ENCODE results near the gene IGFN1.

Gene IGFN1

GRCh38 chr1:201175820-201176500 is 14.7 kb upstream of the IGFN1 start:
- H3K27ac ChIP-seq: no peak overlapping the region
- no peaks in the 10 kb centered on the region for H4K20me1 ChIP-seq (ENCODE audit: insufficient read depth)
- H3K79me2 ChIP-seq (ENCODE audit: insufficient read depth, low read depth): no peaks in the 10 kb centered on the region
- TF ChIP-seq CTCF (conservative IDR thresholded peaks at IDR 0.05; ENCODE audit: low read depth, low read length): no peak
- no peaks in the 10 kb centered on the region for H3K36me3 ChIP-seq (ENCODE audit: insufficient read depth)
- H3K27me3 ChIP-seq (ENCODE audit: insufficient read depth, low read depth): no peaks in the 10 kb centered on the region
- peaks cover 12% of the 10 kb centered on the region for H3K4me1 ChIP-seq (ENCODE audit: low read depth, poor library complexity, severe bottlenecking)
- H3K9ac ChIP-seq: no peak overlapping the region
- H3K4me3 ChIP-seq (IDR thresholded peaks at IDR 0.05; ENCODE audit: insufficient read depth, low read depth, low read length): no peak overlapping the region
- H2AFZ ChIP-seq (ENCODE audit: low read depth): no peak overlapping the region
- no peak overlapping the region for H3K4me2 ChIP-seq

DNA sequence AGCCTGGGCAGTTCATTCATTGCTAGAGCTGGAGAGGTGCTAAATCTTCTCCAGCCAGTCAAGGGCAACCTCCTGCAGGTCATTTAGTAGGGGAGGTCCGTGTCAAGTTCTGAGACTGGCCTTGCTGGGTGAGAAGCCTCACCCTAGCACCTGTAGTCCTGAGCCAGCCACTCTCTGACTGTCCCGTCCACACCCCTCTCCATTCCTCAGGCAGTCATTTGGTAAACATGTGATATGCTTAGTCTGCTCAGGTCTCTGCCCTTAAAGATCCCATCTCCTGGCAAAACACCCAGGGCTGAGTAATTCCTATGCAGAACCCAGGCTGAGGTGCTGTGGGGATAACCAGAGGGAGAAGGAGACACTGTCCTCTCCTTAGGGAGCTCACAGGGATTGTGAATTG is 13.7 kb upstream of the IGFN1 start:
- TF ChIP-seq CTCF (conservative IDR thresholded peaks at IDR 0.05; ENCODE audit: low read depth, low read length): no peak
- Histone ChIP-seq H2AFZ (ENCODE audit: low read depth) (no peak overlapping the region), H3K9ac (no peak overlapping the region), H3K79me2 (ENCODE audit: insufficient read depth, low read depth) (no peaks in the 10 kb centered on the region), H3K36me3 (ENCODE audit: insufficient read depth) (no peaks in the 10 kb centered on the region), H3K4me3 (IDR thresholded peaks at IDR 0.05; ENCODE audit: insufficient read depth, low read depth, low read length) (no peak overlapping the region), H3K4me2 (no peak overlapping the region), H3K4me1 (ENCODE audit: low read depth, poor library complexity, severe bottlenecking) (peaks cover 7% of the 10 kb centered on the region), H3K27ac (no peak overlapping the region), H4K20me1 (ENCODE audit: insufficient read depth) (no peaks in the 10 kb centered on the region), H3K27me3 (ENCODE audit: insufficient read depth, low read depth) (no peaks in the 10 kb centered on the region)

DNA sequence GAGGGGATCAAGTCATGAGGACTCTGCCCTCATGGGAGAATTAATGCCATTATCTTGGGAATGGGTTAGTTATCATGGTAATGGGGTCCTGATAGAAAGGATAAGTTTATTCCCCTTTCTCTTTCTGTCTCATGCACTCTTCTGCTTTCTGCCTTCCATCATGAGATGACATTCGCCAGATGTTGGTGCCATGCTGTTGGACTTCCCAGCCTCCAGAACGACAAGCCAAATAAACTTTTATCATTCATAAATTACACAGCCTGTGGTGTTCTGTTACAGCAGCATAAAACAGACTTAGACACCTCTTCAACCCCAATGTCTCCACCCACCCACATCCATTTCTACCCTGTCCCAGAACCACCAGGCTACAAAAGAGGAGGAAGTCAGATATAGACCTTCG is 11.9 kb upstream of the IGFN1 start:
- H3K27me3 ChIP-seq (ENCODE audit: insufficient read depth, low read depth): no peaks in the 10 kb centered on the region

GRCh38 chr1:201180141-201180540 is 10.5 kb upstream of the IGFN1 start:
- Histone ChIP-seq H3K79me2 (ENCODE audit: insufficient read depth, low read depth) (no peaks in the 10 kb centered on the region), H3K27me3 (ENCODE audit: insufficient read depth, low read depth) (no peaks in the 10 kb centered on the region), H3K9ac (no peak overlapping the region), H3K4me3 (IDR thresholded peaks at IDR 0.05; ENCODE audit: insufficient read depth, low read depth, low read length) (no peak overlapping the region), H3K36me3 (ENCODE audit: insufficient read depth) (no peaks in the 10 kb centered on the region), H4K20me1 (ENCODE audit: insufficient read depth) (no peaks in the 10 kb centered on the region), H3K4me2 (no peak overlapping the region), H3K4me1 (ENCODE audit: low read depth, poor library complexity, severe bottlenecking) (no peaks in the 10 kb centered on the region), H3K27ac (no peak overlapping the region), H2AFZ (ENCODE audit: low read depth) (no peak overlapping the region)
- no peak for TF ChIP-seq CTCF (conservative IDR thresholded peaks at IDR 0.05; ENCODE audit: low read depth, low read length)

More for the DNA sequence above, 11.9 kb upstream of the IGFN1 start:
- Histone ChIP-seq H3K36me3 (ENCODE audit: insufficient read depth) (no peaks in the 10 kb centered on the region), H4K20me1 (ENCODE audit: insufficient read depth) (no peaks in the 10 kb centered on the region), H3K79me2 (ENCODE audit: insufficient read depth, low read depth) (no peaks in the 10 kb centered on the region), H2AFZ (ENCODE audit: low read depth) (no peak overlapping the region), H3K27ac (no peak overlapping the region), H3K4me1 (ENCODE audit: low read depth, poor library complexity, severe bottlenecking) (no peaks in the 10 kb centered on the region), H3K9ac (no peak overlapping the region), H3K4me3 (IDR thresholded peaks at IDR 0.05; ENCODE audit: insufficient read depth, low read depth, low read length) (no peak overlapping the region), H3K4me2 (no peak overlapping the region)
- no peak for TF ChIP-seq CTCF (conservative IDR thresholded peaks at IDR 0.05; ENCODE audit: low read depth, low read length)
